ENCODE measurements around the gene PDCL2. TPM values are rescaled to one million over a fixed set of nuclear protein-coding genes. Genes with fewer than 3 reads are reported as not detected.

The PDCL2 gene
- total and polyA plus RNA-seq, 12 donors: 0.94 TPM; not detected in 11

- no peak for DNase-seq
- H3K9me3 ChIP-seq (replicated peaks in 1 of 3): no peaks in the 10 kb centered on the region
- H3K36me3 ChIP-seq (replicated peaks in 1 of 2): no peaks in the 10 kb centered on the region
- no peaks in the 10 kb centered on the region for H3K27me3 ChIP-seq
- 76 to 91% (median 85%) methylated on average over 3 of the region's 3 CpGs for WGBS, 4 donors
- TF ChIP-seq CTCF (IDR thresholded peaks at IDR 0.05) (no peak), POLR2A (IDR thresholded peaks at IDR 0.05) (no peak)
- intact Hi-C loops (cut with DNase I): no loop called here
- no peaks in the 10 kb centered on the region for H3K4me1 ChIP-seq (replicated peaks in 1 of 2)
- no peak overlapping the region for H3K27ac ChIP-seq
- H3K4me3 ChIP-seq: no peak overlapping the region
These were observed 20.3 kb upstream of the PDCL2 start for GRCh38 chr4:55612341-55612740.

GRCh38 chr4:55611358-55612059 lies 19.5 kb upstream of the PDCL2 start:
- 87 to 96% (median 91%) methylated on average over 3 of the region's 3 CpGs for WGBS, 4 donors
- intact Hi-C loops (cut with DNase I): no loop called here

GRCh38 chr4:55610381-55610780 lies 18.3 kb upstream of the PDCL2 start:
- H3K27ac ChIP-seq: no peak overlapping the region
- 81 to 91% (median 85%) methylated on average over 2 of the region's 2 CpGs for WGBS, 4 donors
- H3K4me1 ChIP-seq (replicated peaks in 1 of 2): no peaks in the 10 kb centered on the region
- intact Hi-C loops (cut with DNase I): no loop called here
- H3K36me3 ChIP-seq (replicated peaks in 1 of 2): no peaks in the 10 kb centered on the region
- TF ChIP-seq POLR2A (IDR thresholded peaks at IDR 0.05) (no peak), CTCF (IDR thresholded peaks at IDR 0.05) (no peak)
- H3K27me3 ChIP-seq: no peaks in the 10 kb centered on the region
- no peaks in the 10 kb centered on the region for H3K9me3 ChIP-seq (replicated peaks in 1 of 3)
- H3K4me3 ChIP-seq: no peak overlapping the region
- DNase-seq: no peak

More at GRCh38 chr4:55611358-55612059, 19.5 kb upstream of the PDCL2 start:
- no peak for DNase-seq
- Histone ChIP-seq H3K9me3 (replicated peaks in 1 of 3) (no peaks in the 10 kb centered on the region), H3K27me3 (no peaks in the 10 kb centered on the region), H3K4me1 (replicated peaks in 1 of 2) (no peaks in the 10 kb centered on the region), H3K4me3 (no peak overlapping the region), H3K36me3 (replicated peaks in 1 of 2) (no peaks in the 10 kb centered on the region), H3K27ac (no peak overlapping the region)
- TF ChIP-seq POLR2A (IDR thresholded peaks at IDR 0.05) (no peak), CTCF (IDR thresholded peaks at IDR 0.05) (no peak)

GRCh38 chr4:55609393-55609866 lies 17.4 kb upstream of the PDCL2 start:
- Histone ChIP-seq H3K4me3 (no peak overlapping the region), H3K9me3 (replicated peaks in 1 of 3) (no peaks in the 10 kb centered on the region), H3K27ac (no peak overlapping the region), H3K4me1 (replicated peaks in 1 of 2) (no peaks in the 10 kb centered on the region), H3K27me3 (no peaks in the 10 kb centered on the region), H3K36me3 (replicated peaks in 1 of 2) (no peaks in the 10 kb centered on the region)
- DNase-seq: no peak
- intact Hi-C loops (cut with DNase I): no loop called here
- 75 to 80% (median 77%) methylated on average over 6 of the region's 6 CpGs for WGBS, 4 donors
- TF ChIP-seq CTCF (IDR thresholded peaks at IDR 0.05) (no peak), POLR2A (IDR thresholded peaks at IDR 0.05) (no peak)
